ENCODE measurements around the gene LYRM1. TPM values are rescaled to one million over a fixed set of nuclear protein-coding genes. Genes with fewer than 3 reads are reported as not detected.

Gene LYRM1
- total and polyA plus RNA-seq, 2 of the 4 experiments (the other 2 are of a cell fraction) = 19.0 to 35.0 TPM

- H2BK20ac ChIP-seq (ENCODE audit: low read depth, low read length) = no peak overlapping the region
- no peak overlapping the region for H3K4me2 ChIP-seq (ENCODE audit: low read depth, low read length)
- dilution Hi-C loops (cut with HindIII; ENCODE audit: low sequenced_read_pairs, unreplicated experiment) = no loop called here
- H3K4ac ChIP-seq (ENCODE audit: low read depth, low read length) = no peak overlapping the region
- BruUV-seq (replicated peaks) = no TSS peak
- no peak overlapping the region for H3K23ac ChIP-seq (ENCODE audit: low read depth, low read length)
- no peak overlapping the region for H3K56ac ChIP-seq (ENCODE audit: extremely low read depth, insufficient read depth, low read length)
- no peaks in the 10 kb centered on the region for H3K27me3 ChIP-seq (ENCODE audit: control insufficient read depth, insufficient read depth, low read length)
- peaks cover 6% of the 10 kb centered on the region for H3K4me1 ChIP-seq (ENCODE audit: control insufficient read depth, insufficient read depth, low read length)
- WGBS, 2 experiments (ENCODE audit: extremely low coverage in 2 of 2, insufficient read length in 1 of 2) = 100% methylated on average over 1 of the region's 2 CpGs; no CpG with 5 or more reads in 1 of the 2 experiments
- no peak overlapping the region for H4K8ac ChIP-seq (ENCODE audit: low read depth in 2 of 2, low read length in 2 of 2)
- H4K5ac ChIP-seq (ENCODE audit: low read depth, low read length) = no peak overlapping the region
- no peak overlapping the region for H2BK120ac ChIP-seq (ENCODE audit: low read depth, low read length)
- no peak for TF ChIP-seq NFE2L2 (IDR thresholded peaks at IDR 0.05; ENCODE audit: low read depth, low read length)
- no peak for TF ChIP-seq BHLHE40 (IDR thresholded peaks at IDR 0.05; ENCODE audit: low read depth, low read length)
- no peak for TF ChIP-seq ELK1 (IDR thresholded peaks at IDR 0.05; ENCODE audit: borderline replicate concordance, low read depth, low read length)
- TF ChIP-seq RAD21 (IDR thresholded peaks at IDR 0.05; ENCODE audit: low read length) = no peak
- no peak for TF ChIP-seq MXI1 (IDR thresholded peaks at IDR 0.05; ENCODE audit: borderline replicate concordance, low read depth, low read length)
- TF ChIP-seq MAFK (IDR thresholded peaks at IDR 0.05; ENCODE audit: low read depth, low read length) = no peak
- H3K27ac ChIP-seq (ENCODE audit: insufficient read depth, low read length) = no peak overlapping the region
- DNase-seq = no peak
- no peaks in the 10 kb centered on the region for H3K9me3 ChIP-seq (ENCODE audit: control insufficient read depth, insufficient read depth, low read length)
- H2BK15ac ChIP-seq (ENCODE audit: low read depth, low read length) = no peak overlapping the region
- intact Hi-C loops (cut with micrococcal nuclease) = loop anchor here (2.0 kb wide), 1 partner anchor 34 kb away; no protein-coding TSS in a partner anchor
- H2AK9ac ChIP-seq (replicated peaks; ENCODE audit: low read depth, low read length, poor library complexity) = no peak overlapping the region
- no peak overlapping the region for H3K4me3 ChIP-seq (ENCODE audit: insufficient read depth, low read depth, low read length)
- no peak overlapping the region for H3K9ac ChIP-seq (ENCODE audit: low read depth, low read length)
- no peak overlapping the region for H2AFZ ChIP-seq (replicated peaks; ENCODE audit: low read length, poor library complexity)
- no peak for ATAC-seq (ENCODE audit: low read depth)
- no peak overlapping the region for H2BK5ac ChIP-seq (ENCODE audit: low read depth, low read length, poor library complexity, severe bottlenecking)
- no peak overlapping the region for H3K14ac ChIP-seq (replicated peaks; ENCODE audit: low read depth, low read length)
- H2AK5ac ChIP-seq (ENCODE audit: low read depth, low read length) = no peak overlapping the region
- H4K20me1 ChIP-seq (ENCODE audit: insufficient read depth, low read length) = peaks cover 74% of the 10 kb centered on the region
- peaks cover 35 to 85% of the 10 kb centered on the region in 2 experiments for H3K79me1 ChIP-seq (ENCODE audit: low read depth in 1 of 2, low read length in 2 of 2)
- H4K91ac ChIP-seq (ENCODE audit: insufficient read depth, low read depth, low read length) = no peak overlapping the region
- CTCF ChIA-PET = no interaction called here
- in situ Hi-C loops (cut with MboI; ENCODE audit: low sequenced_read_pairs) = no loop called here
- peaks cover 22% of the 10 kb centered on the region for H3K36me3 ChIP-seq (ENCODE audit: control insufficient read depth, insufficient read depth, low read length)
- peaks cover 12% of the 10 kb centered on the region for H3K9me1 ChIP-seq (ENCODE audit: insufficient read depth, low read length)
- POLR2A ChIA-PET (ENCODE audit: unreplicated experiment) = no interaction called here
- no peak overlapping the region for H3K18ac ChIP-seq (ENCODE audit: low read depth, low read length)
Measured at GRCh38 chr16:20894388-20894787, 6.2 kb upstream of the LYRM1 start.

Data from IMR-90 (cell line).